HG03520 (cell line): Measurements from ENCODE around the gene FREM3.
A peak's percentile ranks its signal among the peaks of the same experiment; 100 is the strongest.
"Not testable (repeated sequence)": the region's sequence is repeated elsewhere in the genome, so short reads cannot be mapped to it uniquely, and the experiment has no call there.

Source experiments
- ATAC-seq: cut with Tn5 transposase; IDR thresholded peaks from one replicate; pipeline ENCODE4 v1.9.1; 2021; ENCODE audit warnings: mild to moderate bottlenecking, moderate library complexity; ENCODE audit not compliant: unreplicated experiment

The FREM3 gene

GRCh38 chr4:143586080-143586479, 114.4 kb downstream of the FREM3 start:
- no peak for ATAC-seq

GRCh38 chr4:143585548-143585947, 114.9 kb downstream of the FREM3 start:
- ATAC-seq: no peak

- ATAC-seq: no peak
Measured at GRCh38 chr4:143581331-143581946, 119.0 kb downstream of the FREM3 start.

- ATAC-seq: no peak
Measured at GRCh38 chr4:143575331-143575730, 125.1 kb downstream of the FREM3 start.

- ATAC-seq: no peak
Measured at GRCh38 chr4:143564472-143564871, 136.0 kb downstream of the FREM3 start.

GRCh38 chr4:143559757-143560147, 140.7 kb downstream of the FREM3 start:
- ATAC-seq: no peak

GRCh38 chr4:143558823-143559756, 141.4 kb downstream of the FREM3 start:
- ATAC-seq: peak; percentile 76

- no peak for ATAC-seq
Measured at GRCh38 chr4:143558286-143558685, 142.2 kb downstream of the FREM3 start.

GRCh38 chr4:143555676-143556075, 144.8 kb downstream of the FREM3 start:
- ATAC-seq: no peak

- peak; percentile 57 for ATAC-seq
Measured at GRCh38 chr4:143554728-143555597, 145.5 kb downstream of the FREM3 start.

- ATAC-seq: no peak
Measured at GRCh38 chr4:143549928-143550327, 150.5 kb downstream of the FREM3 start.

- no peak for ATAC-seq
Measured at GRCh38 chr4:143539670-143540023, 160.8 kb downstream of the FREM3 start.

GRCh38 chr4:143538979-143539669, 161.4 kb downstream of the FREM3 start:
- ATAC-seq: no peak

GRCh38 chr4:143531788-143532491, 168.5 kb downstream of the FREM3 start:
- ATAC-seq: no peak

GRCh38 chr4:143531380-143531779, 169.1 kb downstream of the FREM3 start:
- ATAC-seq: peak; percentile 68

- not testable (repeated sequence) for ATAC-seq
Measured at GRCh38 chr4:143528046-143528445, 172.4 kb downstream of the FREM3 start.
